ENCODE measurements around the gene RRAS2.
A peak's percentile ranks its signal among the peaks of the same experiment; 100 is the strongest.
"Not testable (repeated sequence)": the region's sequence is repeated elsewhere in the genome, so short reads cannot be mapped to it uniquely, and the experiment has no call there.

RRAS2 gene

DNA sequence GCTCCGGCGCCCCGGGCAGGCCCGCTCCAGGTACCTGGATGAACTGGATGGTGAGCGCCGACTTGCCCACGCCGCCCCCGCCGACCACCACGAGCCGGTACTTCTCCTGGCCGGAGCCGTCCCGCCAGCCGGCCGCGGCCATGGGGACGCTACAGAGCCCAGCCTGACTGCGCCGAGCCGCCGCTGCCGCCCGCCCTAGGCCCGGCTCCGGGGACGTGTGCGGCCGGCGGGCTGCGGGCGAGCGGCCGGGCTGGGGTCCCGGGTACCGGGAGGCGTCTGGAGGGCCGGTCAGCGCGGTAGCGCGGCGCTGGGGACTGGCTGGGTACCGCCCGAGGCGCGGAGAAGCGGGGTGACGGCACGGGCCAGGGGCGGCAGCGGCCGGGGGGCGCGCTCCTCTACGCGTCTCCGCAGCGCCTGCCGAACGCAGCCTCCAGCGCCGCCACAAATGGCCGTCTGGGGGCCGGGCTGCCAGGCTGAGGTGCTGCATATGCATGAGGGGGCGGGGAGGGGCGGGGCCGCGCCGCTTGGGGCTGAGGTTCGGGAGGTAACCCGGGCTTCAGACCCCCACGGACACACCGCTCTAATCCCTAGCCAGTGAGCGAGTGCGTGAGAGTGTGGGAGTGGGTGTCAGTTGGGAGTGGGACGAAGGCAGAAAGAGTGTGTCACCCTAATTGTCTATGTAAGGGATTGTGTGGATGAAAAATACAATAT is at the start of gene RRAS2:
Gene RRAS2 (minus strand): TSS at position 455 of the 711 bp plus-strand sequence. CDS start 313 bp downstream, at position 142.
- no peak for DNase-seq

GRCh38 chr11:14408612-14409011 is 49.6 kb upstream of the RRAS2 start:
- no peak for DNase-seq

DNA sequence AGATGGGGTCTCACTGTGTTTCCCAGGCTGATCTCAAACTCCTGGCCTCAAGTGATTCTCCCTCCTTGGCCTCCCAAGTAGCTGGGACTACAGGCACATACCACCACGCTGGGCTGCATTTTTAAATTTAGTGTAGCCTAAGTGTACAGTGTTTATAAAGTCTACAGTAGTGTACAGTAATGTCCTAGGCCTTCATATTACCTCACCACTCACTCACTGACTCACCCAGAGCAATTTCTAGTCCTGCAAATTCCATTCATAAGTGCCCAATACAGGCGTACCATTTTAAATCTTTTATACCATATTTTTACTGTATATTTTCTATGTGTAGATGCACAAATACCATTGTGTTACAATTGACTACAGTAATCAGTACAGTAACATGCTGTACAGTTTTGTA is 47.1 kb upstream of the RRAS2 start:
- not testable (repeated sequence) for DNase-seq

GRCh38 chr11:14403528-14403927 is 44.5 kb upstream of the RRAS2 start:
- DNase-seq: not testable (repeated sequence)

DNA sequence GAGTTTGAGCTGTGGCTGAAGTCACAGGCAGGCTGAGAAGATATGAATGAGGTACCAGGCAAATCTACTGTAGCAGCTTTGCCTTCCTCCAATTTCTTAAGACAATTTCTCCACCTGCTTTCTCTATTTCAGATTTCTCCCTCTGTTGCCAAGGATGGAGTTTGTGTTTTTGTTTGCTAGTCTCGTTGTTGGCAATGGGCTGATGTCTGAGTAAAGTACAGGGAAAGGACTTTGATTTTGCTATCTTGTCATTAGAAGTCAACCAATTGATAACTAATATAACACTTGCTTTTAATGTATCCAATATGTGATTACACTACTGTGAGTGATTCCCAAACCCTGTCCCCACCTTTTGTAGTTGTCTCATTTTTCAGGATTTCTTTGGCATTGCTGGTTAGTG is 40.1 kb upstream of the RRAS2 start:
- no peak for DNase-seq

- no peak for DNase-seq
Observed at GRCh38 chr11:14396273-14396672, 37.3 kb upstream of the RRAS2 start.

DNA sequence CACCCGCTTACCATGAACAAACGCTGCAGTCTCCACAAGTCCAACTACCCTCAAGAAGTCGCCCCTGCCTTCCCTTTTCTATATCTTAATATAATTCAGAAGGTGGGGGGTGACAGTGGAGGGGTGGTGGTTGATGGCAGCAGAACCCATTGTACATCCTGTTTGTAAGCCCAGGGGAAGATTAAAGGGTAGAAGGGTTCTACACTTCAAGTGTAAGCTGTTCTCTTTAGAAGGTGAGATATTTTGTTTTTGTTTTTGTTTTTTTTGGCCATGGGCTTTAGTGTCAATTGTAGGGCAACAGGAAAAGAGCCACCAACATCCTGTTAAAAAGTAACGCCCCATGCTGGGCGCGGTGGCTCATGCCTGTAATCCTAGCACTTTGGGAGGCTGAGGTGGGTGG is 34.9 kb upstream of the RRAS2 start:
- no peak for DNase-seq

DNA sequence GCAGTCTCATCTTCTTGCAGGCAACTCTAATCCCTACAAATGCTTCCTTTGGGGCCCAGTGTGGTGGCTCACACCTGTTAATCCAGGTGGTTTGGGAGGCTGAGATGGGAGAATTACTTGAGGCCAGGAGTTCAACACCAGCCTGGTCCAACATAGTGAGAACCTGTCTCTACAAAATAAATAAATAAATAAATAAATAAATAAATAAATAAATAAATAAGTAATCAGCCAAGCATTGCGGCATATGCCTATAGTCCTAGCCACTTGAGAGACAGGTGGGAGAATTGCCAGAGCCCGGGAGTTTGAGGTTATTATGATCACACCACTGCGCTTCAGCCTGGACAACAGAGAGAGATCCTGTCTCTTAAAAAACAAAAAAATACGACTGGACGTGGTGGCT is 34.1 kb upstream of the RRAS2 start:
- DNase-seq: no peak

DNA sequence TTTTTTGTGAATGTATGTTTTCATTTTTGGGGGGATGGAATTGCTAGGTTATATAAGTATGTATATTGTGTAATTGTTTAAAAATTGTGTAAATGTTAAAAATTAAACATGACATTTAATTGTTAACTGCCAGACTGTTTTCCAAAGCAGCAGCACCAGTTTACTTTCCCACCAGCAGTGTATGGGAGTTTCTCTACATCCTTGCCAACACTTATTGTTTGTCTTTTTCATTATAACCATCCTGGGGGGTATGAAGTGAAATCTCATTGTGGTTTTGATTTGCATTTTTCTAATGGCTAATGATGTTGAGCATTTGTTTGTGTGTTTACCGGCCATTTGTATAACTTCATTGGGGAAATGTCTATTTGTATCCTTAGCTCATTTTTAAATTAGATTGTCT is 31.7 kb upstream of the RRAS2 start:
- DNase-seq: no peak

DNA sequence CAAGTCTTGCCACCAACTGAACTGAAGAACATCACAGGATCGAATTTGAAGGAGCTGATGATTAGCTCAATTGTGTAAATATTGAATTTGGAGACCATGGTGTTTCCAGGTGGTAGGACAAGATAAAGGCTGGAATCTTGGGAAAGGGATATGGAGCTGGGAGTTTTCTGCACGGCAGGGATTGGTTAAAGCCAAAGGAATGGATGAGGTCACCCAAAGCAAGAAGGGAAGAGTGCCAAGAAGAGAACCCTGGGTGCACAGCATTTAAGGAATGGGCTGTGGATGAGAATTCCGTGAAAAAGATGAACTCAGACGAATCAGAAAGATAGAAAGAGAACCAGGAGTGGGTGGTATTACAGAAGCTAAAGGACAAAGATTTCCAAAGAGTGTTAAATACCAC is 29.4 kb upstream of the RRAS2 start:
- no peak for DNase-seq

DNA sequence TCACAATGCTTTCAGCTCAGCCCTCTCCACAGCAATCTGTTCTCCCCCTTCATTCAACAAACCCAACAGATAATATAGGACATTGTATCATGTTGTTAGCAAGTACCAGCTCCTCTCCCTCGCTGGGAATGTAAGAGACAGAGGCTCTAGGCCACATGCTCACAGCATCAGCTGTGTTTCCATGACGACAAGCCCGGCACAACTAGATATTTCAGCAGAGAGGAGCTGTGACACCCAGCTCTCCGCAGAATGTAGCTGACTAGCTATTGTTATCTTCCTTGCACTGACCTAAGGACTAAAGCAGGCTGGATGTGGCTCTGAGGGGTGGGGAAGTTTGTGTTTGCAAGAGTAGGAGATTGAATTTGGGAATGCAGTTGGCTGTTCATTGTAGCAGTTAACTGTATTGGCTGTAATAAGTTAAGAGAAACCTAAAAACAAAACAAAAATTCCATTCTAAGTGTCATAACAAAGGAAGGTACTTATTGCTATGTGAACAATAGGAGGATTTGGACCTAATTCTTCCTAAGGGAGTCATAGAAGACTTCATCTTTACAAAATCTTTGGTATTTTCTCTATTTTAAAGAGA is 28.0 kb upstream of the RRAS2 start:
- DNase-seq: no peak

- no peak for DNase-seq
Observed at GRCh38 chr11:14386081-14386480, 27.1 kb upstream of the RRAS2 start.

DNA sequence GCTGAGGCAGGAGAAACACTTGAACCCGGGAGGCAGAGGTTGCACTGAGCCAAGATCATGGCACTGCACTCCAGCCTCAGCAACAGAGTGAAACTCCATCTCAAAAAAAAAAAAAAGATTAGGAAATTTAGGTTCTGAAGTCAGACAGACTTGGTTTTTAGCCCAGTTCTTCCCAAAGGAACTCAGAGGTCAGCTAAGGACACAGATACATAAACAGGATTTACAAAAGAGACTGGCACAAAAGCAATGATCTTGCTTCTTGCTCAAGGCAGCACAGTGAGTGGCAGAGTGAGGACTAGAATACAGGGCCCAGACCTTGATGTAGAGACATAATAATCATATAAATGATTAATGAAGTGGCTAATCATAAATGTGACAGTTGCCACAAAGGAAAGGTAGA is 25.4 kb upstream of the RRAS2 start:
- DNase-seq: no peak

GRCh38 chr11:14381968-14382367 is 23.0 kb upstream of the RRAS2 start:
- DNase-seq: no peak

- no peak for DNase-seq
Observed at GRCh38 chr11:14380947-14381561, 22.1 kb upstream of the RRAS2 start.

GRCh38 chr11:14380125-14380936 is 21.3 kb upstream of the RRAS2 start:
- DNase-seq: no peak

DNA sequence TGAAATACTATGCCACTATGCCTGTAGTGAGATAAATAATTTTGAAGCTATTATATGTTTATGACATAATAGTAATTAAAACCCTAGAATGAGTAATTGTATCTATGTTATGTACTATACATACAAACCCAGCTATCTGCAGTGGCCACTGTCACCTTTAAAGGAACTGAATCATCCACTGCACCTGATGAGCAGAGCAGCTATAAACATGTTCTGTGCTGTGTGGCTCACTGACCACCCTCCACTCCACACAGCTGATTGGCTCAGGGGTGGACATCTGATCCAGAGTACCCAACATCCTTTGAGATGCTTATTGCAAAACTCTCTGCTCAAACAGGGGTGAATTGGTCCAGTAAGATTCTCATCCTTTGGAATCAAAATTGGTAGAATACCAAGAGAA is 19.2 kb upstream of the RRAS2 start:
- no peak for DNase-seq

DNA sequence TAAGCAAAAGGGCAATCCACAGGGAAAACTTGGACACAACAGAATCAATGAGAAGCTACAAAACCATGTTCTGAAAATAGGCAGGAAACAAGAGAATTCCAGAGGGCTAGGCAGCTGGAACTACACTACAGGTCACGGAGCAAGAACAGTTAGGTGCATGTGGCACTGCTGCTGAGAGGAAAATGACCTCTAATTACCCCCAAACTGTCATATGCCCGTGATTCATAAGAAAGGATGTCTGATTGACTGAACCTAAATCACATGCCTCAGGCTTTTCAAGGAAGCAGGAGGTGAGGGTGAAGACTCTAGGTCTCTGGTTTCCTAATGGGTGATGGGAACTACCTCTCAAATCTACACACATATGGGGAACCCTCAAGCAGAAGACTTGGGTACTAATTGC is 17.9 kb upstream of the RRAS2 start:
- no peak for DNase-seq

- no peak for DNase-seq
Observed at GRCh38 chr11:14374922-14375830, 16.2 kb upstream of the RRAS2 start.

GRCh38 chr11:14373941-14374646 is 15.1 kb upstream of the RRAS2 start:
- peak; percentile 5 to 15 for DNase-seq

DNA sequence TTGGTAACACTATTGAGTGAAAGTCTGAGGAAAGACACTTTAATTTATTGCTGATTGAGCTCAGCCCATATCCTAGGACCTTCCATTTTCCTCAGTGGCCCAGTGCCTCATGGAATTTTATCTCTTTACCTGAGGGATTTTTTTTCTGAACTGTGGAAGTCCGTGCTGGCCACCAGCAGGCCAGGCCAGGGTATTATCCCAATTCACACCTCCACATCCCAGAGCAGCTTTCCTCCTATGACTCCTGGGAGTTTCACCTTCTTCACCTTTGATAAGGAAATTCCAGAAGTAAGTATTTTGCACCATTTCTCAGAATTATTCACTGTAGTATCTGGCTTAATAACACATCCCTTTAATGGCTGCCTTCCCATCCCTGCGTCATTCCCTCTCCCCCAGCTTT is 13.0 kb upstream of the RRAS2 start:
- DNase-seq: no peak

- no peak for DNase-seq
Observed at GRCh38 chr11:14371249-14371648, 12.3 kb upstream of the RRAS2 start.

All from AML-193 (cell line).